Measurements from ENCODE around the gene TOP2A.

Gene TOP2A

GRCh38 chr17:40352779-40353394 lies 64.8 kb downstream of the TOP2A start:
- no peak for DNase-seq
- in situ Hi-C loops (cut with HindIII; ENCODE audit: low pct_ligation_motif_present, low pct_unique_long_range_greater_than_20kb, low sequenced_read_pairs), result no loop called here

GRCh38 chr17:40352237-40352778 lies 65.4 kb downstream of the TOP2A start:
- in situ Hi-C loops (cut with HindIII; ENCODE audit: low pct_ligation_motif_present, low pct_unique_long_range_greater_than_20kb, low sequenced_read_pairs), result no loop called here
- no peak for DNase-seq

GRCh38 chr17:40351359-40352236 lies 66.1 kb downstream of the TOP2A start:
- DNase-seq, result no peak
- in situ Hi-C loops (cut with HindIII; ENCODE audit: low pct_ligation_motif_present, low pct_unique_long_range_greater_than_20kb, low sequenced_read_pairs), result no loop called here

- DNase-seq, result no peak
- in situ Hi-C loops (cut with HindIII; ENCODE audit: low pct_ligation_motif_present, low pct_unique_long_range_greater_than_20kb, low sequenced_read_pairs), result no loop called here
These were observed 66.9 kb downstream of the TOP2A start for GRCh38 chr17:40350689-40351358.

GRCh38 chr17:40349895-40350688 lies 67.6 kb downstream of the TOP2A start:
- no peak for DNase-seq
- in situ Hi-C loops (cut with HindIII; ENCODE audit: low pct_ligation_motif_present, low pct_unique_long_range_greater_than_20kb, low sequenced_read_pairs), result no loop called here

- in situ Hi-C loops (cut with HindIII; ENCODE audit: low pct_ligation_motif_present, low pct_unique_long_range_greater_than_20kb, low sequenced_read_pairs), result no loop called here
- DNase-seq, result no peak
These were observed 68.2 kb downstream of the TOP2A start for GRCh38 chr17:40349477-40349894.

- in situ Hi-C loops (cut with HindIII; ENCODE audit: low pct_ligation_motif_present, low pct_unique_long_range_greater_than_20kb, low sequenced_read_pairs), result no loop called here
- DNase-seq, result no peak
These were observed 68.9 kb downstream of the TOP2A start for GRCh38 chr17:40348562-40349476.

GRCh38 chr17:40348136-40348504 lies 69.6 kb downstream of the TOP2A start:
- in situ Hi-C loops (cut with HindIII; ENCODE audit: low pct_ligation_motif_present, low pct_unique_long_range_greater_than_20kb, low sequenced_read_pairs), result no loop called here
- no peak for DNase-seq

- in situ Hi-C loops (cut with HindIII; ENCODE audit: low pct_ligation_motif_present, low pct_unique_long_range_greater_than_20kb, low sequenced_read_pairs), result no loop called here
These were observed 70.2 kb downstream of the TOP2A start for GRCh38 chr17:40347319-40348135.

GRCh38 chr17:40346765-40347158 lies 70.9 kb downstream of the TOP2A start:
- in situ Hi-C loops (cut with HindIII; ENCODE audit: low pct_ligation_motif_present, low pct_unique_long_range_greater_than_20kb, low sequenced_read_pairs), result no loop called here
- DNase-seq, result no peak

More at GRCh38 chr17:40347319-40348135, 70.2 kb downstream of the TOP2A start:
- no peak for DNase-seq

- in situ Hi-C loops (cut with HindIII; ENCODE audit: low pct_ligation_motif_present, low pct_unique_long_range_greater_than_20kb, low sequenced_read_pairs), result no loop called here
- DNase-seq, result no peak
These were observed 71.5 kb downstream of the TOP2A start for GRCh38 chr17:40345994-40346764.

- DNase-seq, result peak; percentile 56
- in situ Hi-C loops (cut with HindIII; ENCODE audit: low pct_ligation_motif_present, low pct_unique_long_range_greater_than_20kb, low sequenced_read_pairs), result no loop called here
These were observed 72.3 kb downstream of the TOP2A start for GRCh38 chr17:40345161-40345993.

GRCh38 chr17:40344421-40345160 lies 73.1 kb downstream of the TOP2A start:
- no peak for DNase-seq
- in situ Hi-C loops (cut with HindIII; ENCODE audit: low pct_ligation_motif_present, low pct_unique_long_range_greater_than_20kb, low sequenced_read_pairs), result no loop called here

GRCh38 chr17:40343219-40344119 lies 74.2 kb downstream of the TOP2A start:
- in situ Hi-C loops (cut with HindIII; ENCODE audit: low pct_ligation_motif_present, low pct_unique_long_range_greater_than_20kb, low sequenced_read_pairs), result no loop called here
- DNase-seq, result no peak
